Inflammatory macrophage treated with lipopolysaccharide for 1 hour (primary cell): ENCODE data around the gene RPN2.
"Not testable (repeated sequence)": the region's sequence is repeated elsewhere in the genome, so short reads cannot be mapped to it uniquely, and the experiment has no call there.

Source experiments
- DNase-seq, 2 donors: peaks; one replicate each; pipeline ENCODE4 v3.0.0-alpha.2; 2020 to 2022

RPN2 gene

DNA sequence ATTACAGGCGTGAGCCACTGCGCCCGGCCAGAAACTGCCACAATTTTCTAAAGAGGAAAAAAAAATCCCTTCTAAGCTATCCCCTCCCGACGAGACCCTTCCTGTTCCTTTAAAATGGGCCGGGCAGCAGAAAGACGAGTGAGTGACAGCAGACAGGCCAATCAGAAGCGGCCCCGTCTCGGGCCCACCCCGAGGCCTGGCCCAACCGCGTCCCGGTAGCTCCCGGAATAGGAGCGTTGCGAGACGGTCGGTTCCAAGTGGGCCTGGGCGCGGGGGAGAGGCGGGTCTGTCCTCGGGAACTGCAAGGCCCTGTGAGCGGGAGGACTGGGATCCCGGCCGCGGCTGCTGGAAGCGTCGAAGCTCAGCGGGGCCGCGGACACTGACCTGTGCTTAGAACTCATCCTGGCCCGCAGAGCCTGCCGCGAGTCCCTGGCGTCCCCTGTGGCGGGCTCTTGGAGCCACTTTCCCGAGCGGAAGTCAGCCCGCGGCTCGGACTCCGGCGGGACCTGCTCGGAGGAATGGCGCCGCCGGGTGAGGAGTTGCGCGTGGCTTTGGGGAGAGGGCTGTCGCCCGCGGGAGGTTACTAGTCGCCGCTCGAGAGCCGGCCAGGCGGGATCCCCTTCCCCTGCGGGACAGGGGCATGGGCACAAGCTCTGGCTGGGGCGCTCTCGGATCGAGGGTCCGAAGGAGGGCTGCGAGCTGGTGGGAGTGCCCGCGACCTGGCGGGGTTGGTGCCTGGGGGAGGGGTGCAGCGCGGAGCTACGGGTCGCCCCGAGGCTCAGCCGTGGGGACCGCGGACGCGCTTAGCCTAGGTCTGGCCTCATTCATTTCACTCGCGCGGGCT, at the start of gene RPN2, which contains the start of gene MROH8:
TSS of gene RPN2 (plus strand) at position 492 of the 844 bp plus-strand sequence. CDS start at position 519, 27 bp downstream.
TSS of gene MROH8 (minus strand) at position 710 of the 844 bp plus-strand sequence.
- peak; percentile 95 to 96 for DNase-seq

DNA sequence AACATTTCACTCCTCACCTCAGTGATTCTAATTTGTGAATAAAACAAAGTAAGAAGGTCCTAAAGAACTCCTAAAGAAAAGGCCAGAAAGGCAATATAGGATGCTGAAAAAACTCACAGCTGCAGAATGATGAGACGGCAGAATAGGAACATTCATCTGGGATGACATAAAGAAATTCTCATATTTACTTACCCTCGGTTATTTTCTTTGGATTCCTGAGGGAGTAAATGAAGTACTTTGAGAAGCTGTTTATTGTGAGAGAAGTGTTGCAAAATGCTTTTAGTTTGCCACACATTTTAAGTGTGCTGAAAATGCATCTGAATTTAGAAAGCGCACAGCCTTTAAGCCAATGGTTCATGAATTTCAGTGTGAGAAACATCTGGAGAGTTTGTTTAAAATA, 47.6 kb upstream of the RPN2 start:
- DNase-seq: no peak

GRCh38 chr20:37133952-37134351, 45.2 kb upstream of the RPN2 start:
- DNase-seq: no peak

GRCh38 chr20:37137547-37137946, 41.6 kb upstream of the RPN2 start:
- no peak for DNase-seq

- no peak for DNase-seq
Measured at GRCh38 chr20:37142708-37143107, 36.4 kb upstream of the RPN2 start.

- DNase-seq: peak; percentile 38 to 41
Measured at GRCh38 chr20:37144856-37145404, 34.2 kb upstream of the RPN2 start.

GRCh38 chr20:37147250-37147649, 31.9 kb upstream of the RPN2 start:
- no peak for DNase-seq

- DNase-seq: not testable (repeated sequence)
Measured at GRCh38 chr20:37150864-37151263, 28.3 kb upstream of the RPN2 start.

- no peak for DNase-seq
Measured at GRCh38 chr20:37151529-37151928, 27.6 kb upstream of the RPN2 start.

GRCh38 chr20:37152284-37152683, 26.8 kb upstream of the RPN2 start:
- DNase-seq: no peak

DNA sequence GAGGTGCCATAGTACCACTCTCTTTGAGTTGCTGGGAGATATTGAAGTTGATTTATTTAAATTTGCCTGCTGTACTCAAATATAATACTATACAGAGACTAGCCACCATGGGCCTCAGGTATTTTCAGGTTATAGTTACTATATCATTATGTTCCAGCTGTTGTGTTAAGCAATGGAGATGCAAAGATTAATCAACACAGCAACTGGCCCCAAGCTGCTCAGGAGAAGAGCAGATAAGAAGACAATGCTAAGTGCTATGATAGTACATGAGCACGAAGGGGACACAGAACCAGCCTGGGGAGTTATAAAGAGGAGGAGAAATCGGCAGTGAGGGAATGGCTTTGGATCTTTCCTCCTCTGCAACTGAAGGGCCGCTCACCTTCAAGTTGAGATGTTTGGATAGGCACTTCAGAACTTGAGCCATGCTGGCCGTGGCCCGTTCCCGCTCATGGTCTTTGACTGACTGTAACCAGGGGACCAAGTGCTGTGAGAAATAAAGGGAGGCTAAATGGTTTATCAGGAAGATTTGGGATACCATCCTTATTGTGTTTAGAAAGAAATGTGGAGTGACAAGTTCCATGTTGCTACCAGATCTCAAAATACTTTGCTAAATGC, 24.3 kb upstream of the RPN2 start:
- no peak for DNase-seq

DNA sequence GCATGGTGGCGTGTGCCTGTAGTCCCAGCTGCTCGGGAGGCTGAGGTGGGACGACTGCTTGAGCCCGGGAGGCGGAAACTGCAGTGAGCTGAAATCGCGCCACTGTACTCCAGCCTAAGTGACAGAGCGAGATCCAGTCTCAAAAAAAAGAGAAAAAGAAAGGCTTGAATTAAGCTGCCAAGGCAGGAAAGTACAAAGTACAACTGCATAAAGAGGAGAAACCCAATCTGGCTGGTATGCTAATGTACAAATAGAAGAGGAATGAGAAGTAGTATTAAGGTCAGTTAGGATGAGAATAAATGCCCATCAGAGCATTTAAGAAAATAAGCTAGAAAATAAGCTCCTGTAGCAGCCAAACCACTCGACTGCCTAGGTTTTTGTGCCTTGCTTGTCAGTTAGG, 23.1 kb upstream of the RPN2 start:
- DNase-seq: no peak

DNA sequence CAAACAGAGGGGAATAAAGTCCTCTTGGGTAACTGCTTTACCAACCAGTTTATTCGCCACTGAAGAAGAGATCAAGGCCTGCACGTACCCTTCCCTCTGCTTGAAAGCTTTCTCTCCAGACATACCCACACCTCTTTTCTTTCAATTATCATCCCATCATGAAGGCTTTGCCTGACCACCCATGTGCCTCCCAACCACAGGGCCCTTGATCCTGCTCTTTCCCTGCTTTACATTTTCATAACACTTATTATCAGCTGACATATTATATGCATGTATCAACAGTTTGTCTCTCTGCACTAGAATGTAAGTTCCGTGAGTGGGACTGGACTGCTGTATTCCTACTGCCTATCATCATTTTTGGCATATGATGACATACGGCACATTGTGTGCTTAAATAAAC, 20.9 kb upstream of the RPN2 start:
- DNase-seq: no peak

GRCh38 chr20:37160683-37161082, 18.4 kb upstream of the RPN2 start:
- no peak for DNase-seq

- no peak for DNase-seq
Measured at GRCh38 chr20:37161830-37162549, 17.1 kb upstream of the RPN2 start.

DNA sequence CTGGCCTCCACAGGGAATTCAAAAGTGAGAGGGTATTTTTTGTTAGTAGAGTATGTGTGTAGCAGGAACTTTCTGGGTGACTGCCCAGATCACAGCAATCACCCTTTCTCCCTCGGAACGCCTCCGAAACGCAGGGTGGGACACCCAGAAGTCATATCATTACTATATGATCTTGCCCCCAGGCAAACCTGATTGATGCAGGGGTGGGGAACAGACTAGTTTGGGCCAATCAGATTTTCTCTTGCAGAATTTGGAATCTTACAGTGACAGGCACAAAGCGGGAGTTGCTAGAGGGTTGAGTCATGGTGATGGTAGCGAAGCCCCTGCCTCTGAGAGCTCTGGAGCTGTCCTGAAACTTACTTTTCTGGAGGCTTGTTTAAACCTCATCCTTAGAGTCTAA, 16.5 kb upstream of the RPN2 start:
- no peak for DNase-seq

GRCh38 chr20:37163832-37164554, 15.1 kb upstream of the RPN2 start:
- no peak for DNase-seq

DNA sequence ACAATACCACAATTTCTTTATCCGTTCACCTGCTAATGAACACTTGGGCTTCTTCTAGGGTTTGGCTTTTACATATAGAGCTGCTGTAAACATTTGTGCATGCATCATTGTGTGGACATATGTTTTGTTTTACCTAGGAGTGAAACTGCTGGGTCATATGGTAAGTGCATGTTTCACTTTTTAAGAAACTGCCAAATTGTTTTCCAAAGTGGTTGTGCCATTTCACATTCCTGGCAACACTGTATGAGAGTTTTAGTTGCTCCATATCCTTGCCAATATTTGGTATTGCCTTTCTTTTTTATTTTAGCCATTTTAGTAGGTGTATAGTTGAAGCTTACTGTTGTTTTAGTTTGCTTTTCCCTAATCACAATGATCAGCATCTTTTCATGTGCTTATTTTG, 14.1 kb upstream of the RPN2 start:
- DNase-seq: no peak

DNA sequence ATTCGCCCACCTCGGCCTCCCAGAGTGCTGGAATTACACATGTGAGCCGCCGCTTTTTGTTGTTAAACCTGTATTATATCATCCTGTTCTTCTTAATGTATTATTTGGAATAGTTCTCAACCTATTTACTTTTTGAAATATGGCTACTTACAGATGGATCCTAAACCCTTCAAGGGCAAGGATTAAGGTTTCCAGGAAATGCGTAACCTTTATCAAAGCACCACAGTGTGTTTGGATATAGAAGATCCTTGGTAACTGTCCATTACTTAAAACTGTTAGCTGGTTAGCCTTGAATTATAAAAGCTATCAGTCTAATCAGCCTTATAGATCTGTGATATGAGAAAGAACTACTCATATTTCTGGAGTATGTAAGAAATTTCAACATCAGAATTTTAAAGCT, 12.3 kb upstream of the RPN2 start:
- DNase-seq: no peak

- DNase-seq: no peak
Measured at GRCh38 chr20:37172836-37173235, 6.3 kb upstream of the RPN2 start.

DNA sequence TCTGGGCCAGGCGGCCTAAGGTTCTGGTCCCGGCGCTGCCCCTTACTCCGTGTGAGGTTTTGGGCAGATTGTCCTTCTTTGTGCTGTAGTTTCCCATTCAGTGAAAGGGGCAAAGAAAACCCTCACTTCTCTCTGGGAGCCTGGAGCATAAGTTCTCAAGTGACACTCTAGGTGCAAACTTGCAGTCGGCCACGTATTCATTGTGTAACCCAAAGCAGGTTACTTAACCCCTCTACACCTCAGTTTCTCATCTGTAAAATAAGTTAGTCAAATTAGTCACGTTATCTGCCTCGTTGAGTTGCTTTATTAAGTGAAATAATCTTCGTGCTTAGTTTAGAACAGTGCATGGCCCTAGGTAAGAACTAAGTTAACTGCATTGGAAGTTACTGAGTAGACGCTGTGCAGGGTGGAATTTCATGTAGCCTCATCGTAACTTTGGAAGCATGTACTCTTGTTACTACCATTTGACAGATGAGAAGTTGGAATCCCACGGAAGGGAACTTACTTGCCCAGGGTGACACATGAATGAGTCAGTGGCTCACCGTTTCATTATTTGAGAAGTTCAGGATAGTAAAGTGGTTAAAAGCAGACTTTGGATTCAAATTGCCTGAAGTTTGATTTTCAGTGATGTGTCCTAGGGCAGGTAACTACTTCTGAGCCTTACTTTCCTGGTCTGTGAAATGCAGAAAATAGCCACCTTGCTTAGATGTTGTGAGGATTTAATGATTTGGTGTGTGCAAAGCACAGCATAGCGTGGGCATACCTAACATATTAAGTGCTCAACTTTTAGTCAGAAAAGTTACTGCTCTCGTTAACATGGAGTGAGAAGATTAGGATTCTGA, 774 bp downstream of the RPN2 start:
- DNase-seq: peak; percentile 65 to 71

- DNase-seq: no peak
Measured at GRCh38 chr20:37185686-37186085, 6.6 kb downstream of the RPN2 start.
